ENCODE measurements around the gene CIITA. TPM values are rescaled to one million over a fixed set of nuclear protein-coding genes. Genes with fewer than 3 reads are reported as not detected.
A peak's percentile ranks its signal among the peaks of the same experiment; 100 is the strongest.
"Not testable (repeated sequence)": the region's sequence is repeated elsewhere in the genome, so short reads cannot be mapped to it uniquely, and the experiment has no call there.

Gene CIITA
- total RNA-seq, 1 experiment from 2014 or later, result 1.1 TPM

- peak; percentile 89 for DNase-seq (ENCODE audit: low read depth)
These were observed 41.4 kb downstream of the CIITA start for GRCh38 chr16:10918294-10919002.

- no peak for DNase-seq (ENCODE audit: low read depth)
These were observed 42.0 kb downstream of the CIITA start for GRCh38 chr16:10919003-10919351.

- DNase-seq (ENCODE audit: low read depth), result peak; percentile 89
These were observed 43.9 kb downstream of the CIITA start for GRCh38 chr16:10920726-10921427.

GRCh38 chr16:10921536-10922327, 44.7 kb downstream of the CIITA start:
- no peak for DNase-seq (ENCODE audit: low read depth)

GRCh38 chr16:10922328-10923145, 45.5 kb downstream of the CIITA start:
- no peak for DNase-seq (ENCODE audit: low read depth)

GRCh38 chr16:10923146-10923649, 46.2 kb downstream of the CIITA start:
- DNase-seq (ENCODE audit: low read depth), result no peak

- DNase-seq (ENCODE audit: low read depth), result no peak
These were observed 46.7 kb downstream of the CIITA start for GRCh38 chr16:10923650-10924214.

GRCh38 chr16:10925285-10925684, 48.3 kb downstream of the CIITA start:
- not testable (repeated sequence) for DNase-seq (ENCODE audit: low read depth)

- no peak for DNase-seq (ENCODE audit: low read depth)
These were observed 49.1 kb downstream of the CIITA start for GRCh38 chr16:10926094-10926493.

GRCh38 chr16:10926867-10927266, 49.9 kb downstream of the CIITA start:
- no peak for DNase-seq (ENCODE audit: low read depth)

GRCh38 chr16:10927497-10928112, 50.6 kb downstream of the CIITA start:
- no peak for DNase-seq (ENCODE audit: low read depth)

- DNase-seq (ENCODE audit: low read depth), result not testable (repeated sequence)
These were observed 52.1 kb downstream of the CIITA start for GRCh38 chr16:10929097-10929496.

- no peak for DNase-seq (ENCODE audit: low read depth)
These were observed 53.1 kb downstream of the CIITA start for GRCh38 chr16:10929853-10930754.

GRCh38 chr16:10930755-10931093, 53.7 kb downstream of the CIITA start:
- DNase-seq (ENCODE audit: low read depth), result no peak

- no peak for DNase-seq (ENCODE audit: low read depth)
These were observed 54.1 kb downstream of the CIITA start for GRCh38 chr16:10931134-10931533.

GRCh38 chr16:10931977-10932632, 55.1 kb downstream of the CIITA start:
- no peak for DNase-seq (ENCODE audit: low read depth)

- no peak for DNase-seq (ENCODE audit: low read depth)
These were observed 56.1 kb downstream of the CIITA start for GRCh38 chr16:10932959-10933710.

GRCh38 chr16:10933865-10934264, 56.9 kb downstream of the CIITA start:
- no peak for DNase-seq (ENCODE audit: low read depth)
